ENCODE data around the gene NRP1. TPM values are rescaled to one million over a fixed set of nuclear protein-coding genes. Genes with fewer than 3 reads are reported as not detected.
A peak's percentile ranks its signal among the peaks of the same experiment; 100 is the strongest.
"Not testable (repeated sequence)": the region's sequence is repeated elsewhere in the genome, so short reads cannot be mapped to it uniquely, and the experiment has no call there.

Gene NRP1
- total RNA-seq, 4 donors from 2014 or later, result 40.4 to 123 (median 58.3) TPM

DNA sequence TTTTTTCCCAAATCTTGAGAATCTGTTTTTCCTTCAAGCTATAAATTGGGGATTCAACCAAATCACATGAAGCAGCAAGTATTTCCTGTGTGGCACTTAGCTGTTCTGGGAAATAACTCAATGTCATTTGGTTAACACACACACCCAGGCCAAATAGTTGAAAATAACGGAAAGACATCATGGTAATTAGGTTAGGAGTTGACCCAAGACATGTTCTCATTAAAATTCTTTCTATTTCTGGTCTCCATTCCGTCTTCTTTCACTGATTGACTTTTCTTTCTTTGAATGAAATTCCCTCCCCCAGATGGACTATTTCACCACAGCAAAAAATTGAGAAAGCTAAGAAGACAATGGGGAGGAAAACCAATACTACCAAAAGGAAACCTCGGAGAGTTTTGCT, 30.5 kb downstream of the NRP1 start:
- H3K27me3 ChIP-seq, result no peaks in the 10 kb centered on the region
- no peaks in the 10 kb centered on the region for H3K36me3 ChIP-seq
- TF ChIP-seq CTCF (IDR thresholded peaks at IDR 0.05) (no peak), POLR2A (IDR thresholded peaks at IDR 0.05) (no peak)
- H3K4me3 ChIP-seq (replicated peaks in 1 of 3), result no peak overlapping the region
- intact Hi-C loops (cut with DNase I), result no loop called here
- H3K9me3 ChIP-seq, result no peaks in the 10 kb centered on the region
- H3K27ac ChIP-seq, result no peak overlapping the region
- H3K4me1 ChIP-seq, result peaks cover 0 to 20% of the 10 kb centered on the region in 2 donors
- WGBS, 2 donors, result 67 to 74% methylated on average over 3 of the region's 3 CpGs
- DNase-seq, result no peak

- peaks cover 0 to 23% of the 10 kb centered on the region in 2 donors for H3K4me1 ChIP-seq
- intact Hi-C loops (cut with DNase I), result no loop called here
- no peaks in the 10 kb centered on the region for H3K36me3 ChIP-seq
- H3K27me3 ChIP-seq, result no peaks in the 10 kb centered on the region
- H3K9me3 ChIP-seq, result no peaks in the 10 kb centered on the region
- 83 to 86% methylated on average over 2 of the region's 2 CpGs for WGBS, 2 donors
- TF ChIP-seq POLR2A (IDR thresholded peaks at IDR 0.05) (no peak), CTCF (IDR thresholded peaks at IDR 0.05) (no peak)
- H3K27ac ChIP-seq, result peak overlapping the region in 2 of 3 donors; percentile 8 to 35
- H3K4me3 ChIP-seq (replicated peaks in 1 of 3), result no peak overlapping the region
- DNase-seq, result no peak
These were observed 32.1 kb downstream of the NRP1 start for GRCh38 chr10:33302208-33302829.

GRCh38 chr10:33301097-33301789, 33.2 kb downstream of the NRP1 start:
- H3K36me3 ChIP-seq, result no peaks in the 10 kb centered on the region
- DNase-seq, result no peak
- H3K4me3 ChIP-seq (replicated peaks in 1 of 3), result no peak overlapping the region
- WGBS, 2 donors, result 85 to 88% methylated on average over 9 of the region's 9 CpGs
- H3K27me3 ChIP-seq, result no peaks in the 10 kb centered on the region
- H3K9me3 ChIP-seq, result no peaks in the 10 kb centered on the region
- peaks cover 0 to 23% of the 10 kb centered on the region in 2 donors for H3K4me1 ChIP-seq
- intact Hi-C loops (cut with DNase I), result no loop called here
- H3K27ac ChIP-seq, result no peak overlapping the region
- no peak for TF ChIP-seq POLR2A (IDR thresholded peaks at IDR 0.05)
- TF ChIP-seq CTCF (IDR thresholded peaks at IDR 0.05), result no peak

GRCh38 chr10:33300544-33300943, 33.9 kb downstream of the NRP1 start:
- H3K36me3 ChIP-seq; H3K27ac ChIP-seq; H3K27me3 ChIP-seq; H3K9me3 ChIP-seq; H3K4me3 ChIP-seq (replicated peaks in 1 of 3); intact Hi-C loops (cut with DNase I); DNase-seq: not testable (repeated sequence)
- peaks cover 0 to 23% of the 10 kb centered on the region in 2 donors for H3K4me1 ChIP-seq
- WGBS, 2 donors, result 84 to 85% methylated on average over 3 of the region's 3 CpGs

GRCh38 chr10:33298893-33299292, 35.6 kb downstream of the NRP1 start:
- TF ChIP-seq CTCF (IDR thresholded peaks at IDR 0.05) (no peak), POLR2A (IDR thresholded peaks at IDR 0.05) (no peak)
- Histone ChIP-seq H3K27me3 (no peaks in the 10 kb centered on the region), H3K4me3 (replicated peaks in 1 of 3) (no peak overlapping the region), H3K27ac (peak overlapping the region in 1 of 3 donors; percentile 0), H3K9me3 (no peaks in the 10 kb centered on the region), H3K4me1 (peaks cover 0 to 23% of the 10 kb centered on the region in 2 donors), H3K36me3 (no peaks in the 10 kb centered on the region)
- WGBS, 2 donors, result 85 to 93% methylated on average over 2 of the region's 2 CpGs
- intact Hi-C loops (cut with DNase I), result no loop called here
- no peak for DNase-seq
